Measurements from ENCODE around the gene ITIH3.

ITIH3 gene

GRCh38 chr3:52842424-52842823 is 47.8 kb downstream of the ITIH3 start:
- no peak for DNase-seq (ENCODE audit: extremely low read depth in 1 of 2, low read depth in 1 of 2)

GRCh38 chr3:52843108-52843865 is 48.7 kb downstream of the ITIH3 start:
- DNase-seq (ENCODE audit: extremely low read depth in 1 of 2, low read depth in 1 of 2): no peak

- no peak for DNase-seq (ENCODE audit: extremely low read depth in 1 of 2, low read depth in 1 of 2)
Observed at GRCh38 chr3:52843881-52844280, 49.3 kb downstream of the ITIH3 start.

- DNase-seq (ENCODE audit: extremely low read depth in 1 of 2, low read depth in 1 of 2): no peak
Observed at GRCh38 chr3:52844290-52844975, 49.8 kb downstream of the ITIH3 start.

- DNase-seq (ENCODE audit: extremely low read depth in 1 of 2, low read depth in 1 of 2): no peak
Observed at GRCh38 chr3:52845157-52845556, 50.6 kb downstream of the ITIH3 start.

- DNase-seq (ENCODE audit: extremely low read depth in 1 of 2, low read depth in 1 of 2): no peak
Observed at GRCh38 chr3:52845691-52846431, 51.3 kb downstream of the ITIH3 start.

GRCh38 chr3:52846432-52846965 is 51.9 kb downstream of the ITIH3 start:
- no peak for DNase-seq (ENCODE audit: extremely low read depth in 1 of 2, low read depth in 1 of 2)

- DNase-seq (ENCODE audit: extremely low read depth in 1 of 2, low read depth in 1 of 2): no peak
Observed at GRCh38 chr3:52847241-52847640, 52.6 kb downstream of the ITIH3 start.

GRCh38 chr3:52847726-52848125 is 53.1 kb downstream of the ITIH3 start:
- no peak for DNase-seq (ENCODE audit: extremely low read depth in 1 of 2, low read depth in 1 of 2)

- DNase-seq (ENCODE audit: extremely low read depth in 1 of 2, low read depth in 1 of 2): no peak
Observed at GRCh38 chr3:52848617-52849016, 54.0 kb downstream of the ITIH3 start.

GRCh38 chr3:52849656-52850055 is 55.1 kb downstream of the ITIH3 start:
- no peak for DNase-seq (ENCODE audit: extremely low read depth in 1 of 2, low read depth in 1 of 2)

- DNase-seq (ENCODE audit: extremely low read depth in 1 of 2, low read depth in 1 of 2): no peak
Observed at GRCh38 chr3:52851348-52851747, 56.8 kb downstream of the ITIH3 start.

GRCh38 chr3:52852419-52852818 is 57.8 kb downstream of the ITIH3 start:
- DNase-seq (ENCODE audit: extremely low read depth in 1 of 2, low read depth in 1 of 2): no peak

- no peak for DNase-seq (ENCODE audit: extremely low read depth in 1 of 2, low read depth in 1 of 2)
Observed at GRCh38 chr3:52854013-52854412, 59.4 kb downstream of the ITIH3 start.

- DNase-seq (ENCODE audit: extremely low read depth in 1 of 2, low read depth in 1 of 2): no peak
Observed at GRCh38 chr3:52856666-52857065, 62.1 kb downstream of the ITIH3 start.

GRCh38 chr3:52857133-52857532 is 62.5 kb downstream of the ITIH3 start:
- DNase-seq (ENCODE audit: extremely low read depth in 1 of 2, low read depth in 1 of 2): no peak

GRCh38 chr3:52857864-52858263 is 63.3 kb downstream of the ITIH3 start:
- DNase-seq (ENCODE audit: extremely low read depth in 1 of 2, low read depth in 1 of 2): no peak

Data from activated CD8-positive, alpha-beta memory T cell treated with anti-CD3 and anti-CD28 coated beads for 1 hour (primary cell).